Raji (cell line): Measurements from ENCODE around the gene BBIP1.
A peak's percentile ranks its signal among the peaks of the same experiment; 100 is the strongest.

Experiments used
- POLR2A ChIP-seq: IDR thresholded peaks from 2 replicates; pipeline ENCODE4 v1.6.1; 2011; ENCODE audit warnings: low read depth, low read length, control low read depth; ENCODE audit not compliant: insufficient read depth

BBIP1 gene, protein sequence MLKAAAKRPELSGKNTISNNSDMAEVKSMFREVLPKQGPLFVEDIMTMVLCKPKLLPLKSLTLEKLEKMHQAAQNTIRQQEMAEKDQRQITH

DNA sequence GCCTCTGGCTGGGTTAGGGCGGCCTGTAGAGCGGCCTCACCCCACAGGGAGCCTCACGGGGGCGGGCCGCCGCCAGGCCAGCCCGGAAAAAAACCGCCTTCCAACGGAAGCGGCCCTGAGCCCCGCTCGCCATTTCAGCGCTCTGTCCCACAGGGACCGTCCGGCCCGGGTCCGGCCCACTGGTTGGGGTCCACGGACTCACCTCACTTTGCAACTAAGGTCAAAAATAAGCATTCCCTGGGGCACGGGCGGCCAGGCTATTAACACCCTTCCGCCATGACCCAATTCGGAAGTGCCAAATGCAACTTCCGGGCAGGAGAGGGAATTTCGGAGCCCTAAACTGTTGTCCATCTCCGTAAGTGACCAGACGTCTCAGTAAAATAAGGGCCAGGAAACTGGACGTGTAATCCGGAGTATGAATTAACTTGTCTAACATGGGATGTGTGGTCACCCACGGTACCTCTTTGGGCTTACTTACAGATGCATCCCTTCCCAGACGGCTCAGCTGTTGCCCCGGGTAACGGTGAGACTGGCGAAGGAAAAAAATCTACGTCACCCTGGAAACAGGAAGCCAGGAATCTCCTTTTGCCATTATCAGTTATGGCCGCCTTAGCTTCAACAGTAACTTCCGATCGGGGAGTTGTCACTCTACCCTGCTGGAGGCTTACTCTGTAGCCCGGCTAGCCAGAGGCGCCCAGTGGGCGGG is at the start of gene BBIP1:
BBIP1 (minus strand) TSS at position 538 of the 706 bp plus-strand sequence. CDS start 1,023 bp downstream, outside the sequence.
- peak; percentile 70 for TF ChIP-seq POLR2A

DNA sequence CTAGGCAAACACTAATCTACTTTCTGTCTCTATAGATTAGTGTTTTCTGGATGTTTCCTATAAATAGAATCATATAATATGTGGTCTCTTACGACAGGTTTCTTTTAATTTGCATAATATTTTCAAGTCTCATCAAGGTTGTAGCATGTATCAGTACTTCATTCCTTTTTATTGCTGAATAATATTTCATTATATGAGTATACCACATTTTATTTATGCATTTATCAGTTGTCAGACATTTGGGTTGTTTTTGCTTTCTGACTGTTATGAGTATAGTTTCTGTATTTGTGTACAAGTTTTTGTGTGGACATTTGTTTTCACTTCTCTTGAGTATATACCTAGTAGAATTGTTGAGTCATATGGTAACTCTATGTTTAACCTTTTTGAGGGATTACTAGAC is 48.7 kb upstream of the BBIP1 start:
- TF ChIP-seq POLR2A = no peak

DNA sequence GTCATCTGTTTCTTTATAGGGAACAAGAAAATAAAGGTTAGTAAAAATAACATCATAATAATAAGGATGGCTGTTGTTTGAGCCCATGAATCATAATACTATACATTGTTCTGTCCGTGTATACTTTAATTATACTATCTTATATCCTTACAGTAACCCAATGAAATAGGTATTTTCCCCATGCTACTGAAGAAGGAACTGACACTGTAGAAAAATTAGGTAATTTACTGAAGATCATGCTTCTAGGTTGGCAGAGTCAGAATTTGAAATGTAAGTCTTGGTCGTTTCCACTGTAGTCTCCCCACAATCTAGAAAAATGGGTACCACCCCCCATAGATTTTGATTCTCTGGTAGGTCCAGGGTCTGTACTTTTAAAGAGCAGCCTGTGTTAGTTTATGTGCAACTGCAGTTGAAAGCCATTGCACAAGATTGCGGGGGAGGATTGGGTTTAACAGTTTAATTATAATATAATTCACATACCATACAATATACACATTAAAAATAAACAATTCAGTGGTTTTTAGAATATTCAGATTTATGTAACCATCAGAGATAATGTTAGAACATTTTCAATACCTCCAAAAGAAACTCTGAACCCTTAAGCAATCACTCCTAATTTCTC is 48.1 kb upstream of the BBIP1 start:
- no peak for TF ChIP-seq POLR2A

DNA sequence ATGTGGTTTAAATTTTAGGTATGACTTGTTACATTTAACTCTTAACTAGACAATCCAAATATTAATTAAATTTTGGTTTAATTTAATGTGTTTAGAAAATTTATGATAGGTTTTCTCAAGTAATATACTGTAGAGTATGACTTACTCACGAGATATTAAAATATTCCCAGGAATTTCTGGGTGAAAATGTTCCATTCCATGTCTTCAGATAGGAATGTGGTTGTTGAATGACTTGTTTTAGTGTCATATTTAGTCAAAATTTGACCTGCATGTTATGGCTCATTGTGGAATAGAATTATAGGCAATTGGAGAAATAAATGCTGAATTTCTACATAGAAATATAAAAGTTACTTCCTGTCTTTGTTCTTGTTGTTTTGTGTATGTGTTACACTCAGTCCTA is 47.2 kb upstream of the BBIP1 start:
- TF ChIP-seq POLR2A = no peak

DNA sequence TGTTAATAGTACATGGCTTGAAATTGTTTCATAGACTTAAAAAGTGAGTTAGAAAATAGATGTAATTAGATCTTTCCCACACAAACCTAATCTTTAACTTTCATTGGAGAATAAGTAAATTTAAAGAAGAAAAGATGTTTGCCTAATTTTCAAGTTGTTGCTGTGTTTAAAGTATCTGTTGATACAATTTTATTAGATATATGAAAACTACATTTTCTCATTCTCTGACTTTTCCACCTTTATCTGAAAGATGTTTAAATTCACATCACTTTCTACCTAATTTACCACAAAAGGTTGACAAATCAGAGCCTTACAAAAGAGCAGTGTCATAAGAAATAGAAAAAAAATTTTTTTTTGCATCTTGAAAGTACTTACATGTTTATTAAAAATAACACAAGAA is 46.2 kb upstream of the BBIP1 start:
- no peak for TF ChIP-seq POLR2A

DNA sequence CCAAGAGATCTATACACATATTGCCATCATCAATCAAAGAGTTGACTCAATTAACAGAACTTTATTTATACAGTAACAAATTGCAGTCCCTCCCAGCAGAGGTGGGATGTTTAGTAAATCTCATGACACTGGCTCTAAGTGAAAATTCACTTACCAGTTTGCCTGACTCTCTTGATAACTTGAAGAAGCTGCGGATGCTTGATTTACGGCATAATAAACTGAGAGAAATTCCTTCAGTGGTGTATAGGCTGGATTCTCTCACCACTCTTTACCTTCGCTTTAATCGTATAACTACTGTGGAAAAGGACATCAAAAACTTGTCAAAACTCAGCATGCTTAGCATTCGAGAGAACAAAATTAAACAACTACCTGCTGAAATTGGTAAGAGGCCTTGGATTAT is 45.7 kb upstream of the BBIP1 start:
- no peak for TF ChIP-seq POLR2A

DNA sequence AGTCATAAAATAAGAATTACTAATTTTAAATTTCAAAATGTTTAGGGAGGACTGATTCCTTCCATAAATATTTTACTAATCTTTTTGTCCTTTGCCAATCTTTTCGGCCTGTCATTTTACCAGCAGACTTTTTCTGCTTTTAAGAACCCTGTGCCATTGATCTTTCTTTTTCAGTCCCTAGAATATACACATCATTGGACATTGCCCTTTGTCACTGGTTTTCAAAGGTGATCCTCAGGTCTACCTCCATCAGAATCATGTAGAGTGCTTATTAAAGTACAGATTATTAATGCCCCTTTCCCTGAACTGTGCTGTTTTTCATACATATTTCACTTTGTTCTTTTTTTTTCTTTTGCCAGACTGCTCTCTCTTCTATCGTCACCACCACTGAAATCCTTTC is 44.2 kb upstream of the BBIP1 start:
- TF ChIP-seq POLR2A = no peak

DNA sequence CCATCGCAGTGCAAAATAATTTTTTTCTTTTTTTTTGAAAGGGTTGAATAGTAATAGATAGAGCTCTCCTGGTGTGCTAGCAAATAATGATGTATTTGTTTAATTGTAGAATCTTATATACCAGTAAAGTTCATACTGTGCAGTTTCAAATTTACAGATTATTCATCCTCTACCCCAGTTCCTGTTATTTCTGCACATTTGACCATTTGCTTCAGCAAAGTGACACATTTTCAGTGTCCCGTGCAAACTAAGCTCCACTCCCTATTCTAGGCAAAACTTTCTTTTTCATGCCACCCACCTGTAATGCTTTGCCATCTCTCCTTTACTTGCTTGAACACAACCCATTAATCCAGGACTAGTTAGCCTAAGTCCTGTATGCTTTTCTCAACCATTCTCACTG is 43.5 kb upstream of the BBIP1 start:
- TF ChIP-seq POLR2A = no peak

DNA sequence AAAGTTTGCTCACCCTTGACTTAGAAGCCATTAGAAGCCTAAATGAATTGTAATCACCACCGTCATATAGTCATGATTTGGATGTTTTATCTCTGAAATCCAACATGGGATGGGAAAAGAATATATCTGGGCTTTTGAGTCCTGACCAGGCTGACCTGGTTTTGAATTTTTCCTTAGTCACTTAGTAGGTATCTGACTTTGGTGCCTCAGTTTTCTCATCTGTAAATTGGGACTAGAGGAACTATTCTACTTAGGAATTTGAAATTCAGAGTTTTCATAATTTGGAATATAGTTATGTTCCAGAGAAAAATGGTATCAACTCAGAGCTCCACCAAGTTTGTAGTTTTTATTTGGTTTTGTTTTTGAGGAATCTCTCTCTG is 41.3 kb upstream of the BBIP1 start:
- TF ChIP-seq POLR2A = no peak

DNA sequence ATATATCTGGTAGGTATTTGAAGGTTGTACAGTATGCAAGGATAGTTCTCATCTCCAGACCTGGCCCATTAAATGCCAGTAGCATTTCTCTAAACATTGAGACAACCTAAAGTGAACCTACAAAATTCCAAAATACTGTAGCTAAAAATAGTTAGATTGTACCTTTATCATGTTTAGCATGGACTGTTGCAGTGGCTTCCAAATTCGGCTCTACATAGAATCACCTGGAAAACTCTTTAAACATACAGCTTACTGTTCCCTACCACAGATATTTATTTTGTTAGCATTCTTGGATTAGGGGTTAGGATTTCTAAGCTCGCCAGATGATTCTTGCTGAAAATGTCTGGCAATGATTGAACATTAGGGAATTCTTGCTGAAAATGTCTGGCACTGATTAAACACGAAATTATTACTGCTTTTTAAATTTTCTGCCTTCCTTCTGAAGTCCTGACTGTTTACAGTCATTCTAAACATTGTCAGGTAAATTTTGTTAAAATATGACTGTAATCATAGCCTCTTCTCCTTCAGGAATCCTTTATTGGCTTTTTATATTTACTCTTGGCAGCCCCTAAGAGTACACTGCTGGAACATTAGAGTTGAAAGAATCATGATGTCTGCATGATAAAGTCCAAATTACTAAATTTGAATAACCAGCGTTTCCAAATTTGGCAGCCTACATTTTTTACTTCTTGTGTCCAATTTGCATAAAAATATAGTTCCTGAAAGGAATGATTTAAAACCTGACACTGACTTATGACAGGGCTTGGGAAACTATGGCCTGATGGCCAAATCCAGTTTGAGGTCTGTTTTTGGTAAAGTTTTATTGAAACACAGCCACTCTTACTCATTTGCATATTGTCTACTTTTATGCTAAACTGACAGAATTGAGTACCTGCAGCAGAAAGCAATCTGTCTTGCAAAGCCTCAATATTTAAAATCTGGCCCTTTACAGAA is 40.7 kb upstream of the BBIP1 start:
- no peak for TF ChIP-seq POLR2A

DNA sequence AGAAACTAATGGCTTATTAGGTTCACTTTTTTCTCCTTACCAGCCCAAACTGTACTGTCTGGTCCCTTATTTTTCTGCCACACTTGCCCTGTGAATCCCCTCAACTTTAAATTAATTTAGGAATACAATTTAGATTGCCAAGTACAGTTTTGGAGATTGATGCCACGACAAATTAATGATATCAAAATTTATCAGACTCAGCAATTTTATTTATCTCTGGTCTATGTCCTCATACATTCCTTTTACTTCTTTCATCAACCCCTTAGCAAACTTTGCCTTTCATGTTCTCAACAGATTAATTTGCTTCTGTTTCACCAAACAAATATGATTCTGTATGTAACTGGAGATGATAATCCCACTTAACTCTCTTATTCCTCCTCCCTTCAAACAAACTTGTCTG is 38.6 kb upstream of the BBIP1 start:
- no peak for TF ChIP-seq POLR2A

DNA sequence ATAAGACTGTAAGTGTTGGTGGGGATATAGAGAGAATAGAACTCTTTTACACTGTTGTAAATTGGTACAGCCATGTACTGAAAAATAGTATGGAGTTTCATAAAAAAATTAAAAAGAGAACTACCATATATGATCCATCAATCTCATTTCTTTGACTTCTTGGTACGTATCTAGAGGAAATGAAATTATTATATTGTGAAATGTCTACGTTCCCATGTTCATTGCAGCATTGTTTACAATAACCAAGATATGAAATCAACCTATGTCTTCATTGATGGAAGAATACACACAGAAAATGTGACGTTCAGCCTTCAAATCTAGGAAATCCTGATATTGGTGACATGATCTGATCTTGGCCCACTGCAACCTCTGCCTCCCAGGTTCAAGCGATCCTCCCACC is 32.4 kb upstream of the BBIP1 start:
- TF ChIP-seq POLR2A = no peak

DNA sequence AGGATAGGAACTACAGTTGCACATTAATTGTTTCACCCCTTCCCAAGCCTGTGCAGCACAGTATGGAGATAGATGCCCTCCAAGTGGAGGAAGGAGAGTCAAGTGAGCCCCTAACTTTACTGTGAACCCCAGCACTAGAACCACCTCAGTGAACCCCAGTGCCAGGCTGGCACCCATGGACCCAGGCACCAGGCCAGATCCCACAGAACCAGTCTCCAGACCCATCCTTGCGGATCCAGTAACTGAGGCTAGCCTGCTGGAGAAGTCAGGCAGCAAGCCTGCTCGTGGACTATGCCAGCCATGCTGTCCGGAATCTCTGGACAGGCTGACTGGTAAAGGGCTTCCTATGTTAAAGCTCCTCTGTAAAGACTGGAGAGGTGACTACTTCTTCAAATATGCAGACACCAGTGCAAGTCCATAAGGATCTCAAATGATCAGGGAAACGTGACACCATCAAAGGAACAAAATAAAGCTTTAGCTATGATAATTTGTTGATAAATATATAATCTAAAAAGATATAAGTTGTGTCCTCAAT is 28.1 kb upstream of the BBIP1 start:
- no peak for TF ChIP-seq POLR2A

DNA sequence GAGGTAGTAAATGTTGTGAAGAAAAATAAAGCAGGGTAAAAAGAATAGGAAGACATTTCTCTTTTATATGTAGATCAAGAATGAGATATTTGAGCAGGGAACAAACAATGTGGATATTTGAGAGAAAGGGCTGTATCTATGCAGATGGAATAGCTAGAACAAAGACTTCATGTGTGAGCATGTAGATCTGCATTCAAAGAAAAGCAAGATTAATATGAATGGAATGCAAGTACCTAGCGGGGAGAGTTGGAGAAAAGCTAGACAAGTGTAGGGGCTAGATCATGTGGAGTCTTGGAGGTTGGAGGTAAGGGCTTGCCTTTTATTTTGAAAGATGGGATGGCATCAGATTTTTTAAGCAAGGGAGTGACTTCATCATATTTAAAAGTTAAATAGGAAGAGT is 27.5 kb upstream of the BBIP1 start:
- TF ChIP-seq POLR2A = no peak

DNA sequence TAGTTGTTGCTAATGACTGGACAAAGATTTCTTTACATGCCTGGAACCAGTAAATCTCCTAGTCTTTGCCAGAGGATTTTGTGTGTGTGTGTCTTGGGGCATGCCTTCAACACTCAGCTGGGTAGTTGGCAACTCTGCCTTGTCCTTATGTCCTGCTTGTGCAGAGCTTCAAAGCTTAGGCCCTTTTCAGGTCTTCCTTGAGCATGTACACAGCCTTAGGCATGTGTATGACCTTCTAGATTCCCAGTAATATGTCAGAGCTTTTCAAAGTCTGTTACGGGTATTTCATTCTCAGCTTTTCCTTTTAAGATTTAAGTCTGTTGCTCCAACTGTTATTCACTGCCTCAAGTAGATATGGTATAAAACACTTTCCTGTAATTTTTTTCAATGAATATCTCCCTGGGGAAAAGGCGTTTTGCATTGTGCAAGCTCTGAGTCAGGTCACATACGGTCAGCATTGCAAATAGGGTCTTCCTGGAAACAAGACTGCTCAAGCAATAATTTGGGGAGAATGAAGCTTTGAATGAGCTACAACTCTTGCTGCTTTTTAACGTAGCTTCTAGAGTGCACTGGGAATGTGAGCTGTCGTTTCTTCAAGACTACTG is 25.9 kb upstream of the BBIP1 start:
- TF ChIP-seq POLR2A = no peak
